H1 (cell line): ENCODE measurements around the gene GPNMB. TPM values are rescaled to one million over a fixed set of nuclear protein-coding genes. Genes with fewer than 3 reads are reported as not detected.

Experiments used
- CTCF ChIA-PET: fragments of 300-600 bp; sonication (Branson Sonifier 250); formaldehyde crosslinking; loops from one replicate; lab custom pipeline; 2021; ENCODE audit not compliant: partially characterized antibody; lab: Charles Lee
- POLR2A ChIA-PET: fragments of 300-600 bp; sonication (Branson Sonifier 250); formaldehyde crosslinking; loops from one replicate; lab custom pipeline; 2021; ENCODE audit warnings: inconsistent platforms; ENCODE audit not compliant: partially characterized antibody; lab: Charles Lee
- DNase-seq, 2 experiments: peaks; one replicate each; pipeline versions ENCODE4 v3.0.0 to v3.0.0-alpha.2; 2010 to 2022; ENCODE audit warnings: low spot score in 2 of 2, low read depth in 1 of 2, mixed read lengths in 1 of 2
- FAIRE-seq: peaks from 2 replicates; lab custom pipeline; 2011; peaks lifted over from hg19 to GRCh38; lab: Jason Lieb, UNC
- H2AFZ ChIP-seq: 2 replicates; pipeline ENCODE4 v1.8.1; 2012; ENCODE audit warnings: low read length, inconsistent platforms
- H2AK5ac ChIP-seq: 2 replicates; pipeline ENCODE4 v1.6.1; 2013; ENCODE audit warnings: low read depth, low read length
- H2BK120ac ChIP-seq: replicated peaks from 2 replicates; pipeline ENCODE3; 2013; ENCODE audit warnings: low read depth, low read length, inconsistent platforms
- H2BK12ac ChIP-seq: 2 replicates; pipeline ENCODE4 v1.6.1; 2013; ENCODE audit warnings: low read depth, low read length
- H2BK15ac ChIP-seq: 2 replicates; pipeline ENCODE4 v1.6.1; 2013; ENCODE audit warnings: low read length
- H2BK20ac ChIP-seq: 2 replicates; pipeline ENCODE4 v1.6.1; 2013; ENCODE audit warnings: low read length
- H2BK5ac ChIP-seq: 2 replicates; pipeline ENCODE4 v1.6.1; 2013; ENCODE audit warnings: low read depth, low read length
- H3K14ac ChIP-seq: 2 replicates; pipeline ENCODE4 v1.6.1; 2013; ENCODE audit warnings: inconsistent platforms; ENCODE audit not compliant: insufficient read length
- H3K18ac ChIP-seq: 2 replicates; pipeline ENCODE4 v1.6.1; 2013; ENCODE audit warnings: low read length; ENCODE audit errors: extremely low read depth
- H3K23ac ChIP-seq: 2 replicates; pipeline ENCODE4 v1.6.1; 2013; ENCODE audit warnings: inconsistent platforms; ENCODE audit not compliant: insufficient read length
- H3K23me2 ChIP-seq: 2 replicates; pipeline ENCODE4 v1.6.1; 2013; ENCODE audit warnings: low read depth, low read length
- H3K27ac ChIP-seq: 2 replicates; pipeline ENCODE4 v1.6.1; 2011; ENCODE audit warnings: low read depth, low read length, inconsistent platforms
- H3K27me3 ChIP-seq, 4 experiments: replicated peaks in 1 of 4; 1 replicate in 1 of 4; 2 replicates in 3 of 4; pipeline versions ENCODE4 v1.6.1 to v1.8.1; 2011 to 2013; ENCODE audit warnings: low read length in 3 of 4, mild to moderate bottlenecking in 3 of 4, inconsistent platforms in 2 of 4, mixed read lengths in 2 of 4, moderate library complexity in 1 of 4; ENCODE audit not compliant: control insufficient read depth in 3 of 4, insufficient read depth in 3 of 4; ENCODE audit errors: extremely low read depth in 1 of 4
- H3K36me3 ChIP-seq, 4 experiments: 2 replicates each; pipeline versions ENCODE4 v1.6.1 to v1.8.1; 2011 to 2013; ENCODE audit warnings: mild to moderate bottlenecking in 4 of 4, low read length in 3 of 4, moderate library complexity in 2 of 4, control low read depth in 1 of 4, inconsistent platforms in 1 of 4; ENCODE audit not compliant: insufficient read depth in 4 of 4, control insufficient read depth in 2 of 4
- H3K4ac ChIP-seq: replicated peaks from 2 replicates; pipeline ENCODE3; 2013; ENCODE audit warnings: low read length, low read depth, mixed read lengths, inconsistent platforms; ENCODE audit not compliant: insufficient read length
- H3K4me1 ChIP-seq, 4 experiments: replicated peaks in 1 of 4; 1 replicate in 1 of 4; 2 replicates in 3 of 4; pipeline versions ENCODE4 v1.6.1 to v1.8.1; 2011 to 2013; ENCODE audit warnings: low read length in 3 of 4, inconsistent platforms in 2 of 4, mixed read lengths in 1 of 4; ENCODE audit not compliant: insufficient read depth in 4 of 4, control insufficient read depth in 3 of 4
- H3K4me2 ChIP-seq, 2 experiments: 2 replicates each; pipeline versions ENCODE4 v1.6.1 to v1.8.1; 2011 to 2013; ENCODE audit warnings: low read depth in 2 of 2, low read length in 2 of 2, control low read depth in 1 of 2, inconsistent platforms in 1 of 2, mild to moderate bottlenecking in 1 of 2; ENCODE audit not compliant: insufficient read depth in 1 of 2
- H3K4me3 ChIP-seq, 4 experiments: fragments of 200-600, 300-600 bp in 1 of 4; sonication (generic), shearing (Covaris generic), sonication (Bioruptor Twin) in 1 of 4; 2 replicates each; pipeline versions ENCODE4 v1.5.1 to v1.8.1; 2011 to 2016; ENCODE audit warnings: low read length in 4 of 4, low read depth in 3 of 4, control low read depth in 2 of 4, inconsistent platforms in 2 of 4, mild to moderate bottlenecking in 2 of 4, mixed read lengths in 1 of 4, moderate library complexity in 1 of 4; ENCODE audit not compliant: insufficient read depth in 2 of 4; ENCODE audit errors: extremely low read depth in 1 of 4
- H3K56ac ChIP-seq: replicated peaks from 2 replicates; pipeline ENCODE3; 2013; ENCODE audit warnings: low read depth, mild to moderate bottlenecking, mixed read lengths, low read length, inconsistent platforms; ENCODE audit not compliant: insufficient read length
- H3K79me1 ChIP-seq: 2 replicates; pipeline ENCODE4 v1.6.1; 2013; ENCODE audit warnings: low read depth, low read length, control low read depth
- H3K79me2 ChIP-seq, 2 experiments: 2 replicates each; pipeline versions ENCODE4 v1.6.1 to v1.8.1; 2012 to 2013; ENCODE audit warnings: low read length in 2 of 2, mild to moderate bottlenecking in 2 of 2, inconsistent platforms in 1 of 2; ENCODE audit not compliant: insufficient read depth in 2 of 2, control insufficient read depth in 1 of 2
- H3K9ac ChIP-seq, 4 experiments: replicated peaks in 1 of 4; 1 replicate in 1 of 4; 2 replicates in 3 of 4; pipeline versions ENCODE4 v1.6.1 to v1.8.1; 2011 to 2013; ENCODE audit warnings: low read depth in 3 of 4, low read length in 3 of 4, control low read depth in 2 of 4, mild to moderate bottlenecking in 2 of 4, moderate library complexity in 2 of 4, inconsistent platforms in 1 of 4; ENCODE audit errors: extremely low read depth in 1 of 4
- H3K9me3 ChIP-seq, 2 experiments: 2 replicates each; pipeline versions ENCODE4 v1.6.1 to v1.8.1; 2012 to 2013; ENCODE audit warnings: mild to moderate bottlenecking in 2 of 2, moderate library complexity in 2 of 2, control low read depth in 1 of 2, inconsistent platforms in 1 of 2, low read depth in 1 of 2, low read length in 1 of 2, mixed read lengths in 1 of 2; ENCODE audit not compliant: insufficient read depth in 2 of 2
- H4K20me1 ChIP-seq, 2 experiments: replicated peaks in 1 of 2; 2 replicates each; pipeline versions ENCODE3 to v1.8.1; 2011 to 2013; ENCODE audit warnings: inconsistent platforms in 2 of 2, low read length in 2 of 2, mild to moderate bottlenecking in 1 of 2; ENCODE audit not compliant: insufficient read depth in 2 of 2, control insufficient read depth in 1 of 2
- H4K5ac ChIP-seq: 2 replicates; pipeline ENCODE4 v1.6.1; 2013; ENCODE audit warnings: low read length, low read depth, mixed read lengths, inconsistent platforms; ENCODE audit not compliant: insufficient read length
- H4K8ac ChIP-seq: 2 replicates; pipeline ENCODE4 v1.8.0; 2013; ENCODE audit warnings: mild to moderate bottlenecking, moderate library complexity, low read length, inconsistent platforms; ENCODE audit not compliant: insufficient read depth; ENCODE audit errors: extremely low read depth
- H4K91ac ChIP-seq: replicated peaks from 2 replicates; pipeline ENCODE3; 2013; ENCODE audit warnings: low read length, mixed read lengths, inconsistent platforms; ENCODE audit not compliant: insufficient read length
- GABPA ChIP-seq: IDR thresholded peaks from 2 replicates; pipeline ENCODE4 v1.6.1; 2011; ENCODE audit warnings: mild to moderate bottlenecking, low read length, moderate library complexity, borderline replicate concordance; ENCODE audit not compliant: insufficient read depth
- HDAC6 ChIP-seq: IDR thresholded peaks from one replicate; pipeline ENCODE4 v1.7.1; 2012; ENCODE audit warnings: low read depth, mild to moderate bottlenecking, inconsistent platforms, low read length, moderate library complexity
- NANOG ChIP-seq: IDR thresholded peaks from 2 replicates; pipeline ENCODE4 v1.6.1; 2011; ENCODE audit warnings: low read length, low read depth, mild to moderate bottlenecking, inconsistent platforms; ENCODE audit not compliant: insufficient read depth, poor library complexity, severe bottlenecking
- POLR2AphosphoS5 ChIP-seq: IDR thresholded peaks from 2 replicates; pipeline ENCODE4 v1.6.1; 2011; ENCODE audit warnings: low read depth, low read length
- YY1 ChIP-seq: IDR thresholded peaks from 2 replicates; pipeline ENCODE4 v1.6.1; 2011; ENCODE audit warnings: low read depth, mild to moderate bottlenecking, low read length
- WGBS, 2 experiments: shearing (Covaris generic) in 1 of 2; methylation state at CpG; one replicate each; pipeline versions ENCODE4 v1.1.6 to v1.1.7; 2013 to 2015; ENCODE audit warnings: low lambda C conversion rate in 2 of 2, mixed read lengths in 2 of 2, inconsistent platforms in 1 of 2, low coverage in 1 of 2, missing lambda C conversion rate in 1 of 2; ENCODE audit not compliant: insufficient replicate concordance in 2 of 2, insufficient coverage in 1 of 2, insufficient read length in 1 of 2; ENCODE audit errors: extremely low coverage in 1 of 2, missing lambda C conversion rate in 1 of 2; 5-methylcytosine and 5-hydroxymethylcytosine counted together
- polyA plus RNA-seq, 7 experiments: library from polyadenylated mRNA; depleted of rRNA in 3 of 7; stranded (reverse) in 5 of 7; unstranded in 2 of 7; fragments of >200 nt in 5 of 7; fragments of 200-250 nt in 2 of 7; gene quantifications; 1 replicate in 5 of 7; 2 replicates in 1 of 7; 4 replicates in 1 of 7; pipeline versions ENCODE4 v1.2.1 to v1.2.3, GENCODE V29; 2011 to 2013; ENCODE audit warnings: missing spikeins in 2 of 7, mixed read lengths in 2 of 7
- total RNA-seq: library from RNA; stranded (reverse); fragmentation: NEBNext Ultra II Directional; extraction: Animal tissue kit (Norgen Biotek cat#: 25700); gene quantifications from 2 replicates; pipeline ENCODE4 v1.2.1, GENCODE V29; 2021

Gene GPNMB
- total and polyA plus RNA-seq, 2 of the 8 experiments (the other 6 are each of a cell fraction or from before 2014, with no cell fraction given), result 1.1 to 1.4 TPM

DNA sequence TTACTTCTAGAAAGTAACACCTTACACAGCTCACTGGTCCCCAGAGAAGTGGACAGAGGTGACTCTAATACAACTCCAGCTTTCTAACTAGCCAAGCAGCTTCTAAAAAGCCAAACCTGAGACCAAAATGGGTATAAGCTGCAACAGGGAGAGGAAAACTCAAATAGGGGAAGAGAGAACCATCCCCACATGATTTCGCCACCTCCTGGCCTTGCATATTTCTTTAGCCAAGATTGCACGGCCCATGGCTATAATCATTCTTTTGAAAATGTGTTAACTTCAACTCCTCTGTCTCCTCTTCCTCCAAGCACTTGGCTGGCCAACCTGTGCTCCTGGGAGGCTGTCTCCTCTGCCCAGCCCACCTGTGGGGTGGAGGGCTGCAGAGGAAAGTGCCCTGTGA, 36.1 kb upstream of the GPNMB start:
- ChIA-PET CTCF (no interaction called here), POLR2A (no interaction called here)
- no peaks in the 10 kb centered on the region for H3K79me2 ChIP-seq
- H4K20me1 ChIP-seq, result no peaks in the 10 kb centered on the region
- no peak overlapping the region for H3K9ac ChIP-seq
- H2AK5ac ChIP-seq, result no peak overlapping the region
- H3K4ac ChIP-seq, result no peak overlapping the region
- no peak overlapping the region for H2BK15ac ChIP-seq
- no peak for FAIRE-seq
- H2BK120ac ChIP-seq, result no peak overlapping the region
- DNase-seq, result no peak
- H4K5ac ChIP-seq, result no peak overlapping the region
- H3K23ac ChIP-seq, result no peak overlapping the region
- H2BK20ac ChIP-seq, result no peak overlapping the region
- no peaks in the 10 kb centered on the region; a peak in 2 of 7 replicates for H3K27me3 ChIP-seq
- H2BK12ac ChIP-seq, result 0 out of 2 replicates have a peak overlapping the region, but pooled peaks have one; percentile 60
- H3K56ac ChIP-seq, result no peak overlapping the region
- no peaks in the 10 kb centered on the region for H3K79me1 ChIP-seq
- H3K4me1 ChIP-seq, result no peaks in the 10 kb centered on the region; a peak in 2 of 7 replicates
- no peak overlapping the region for H2BK5ac ChIP-seq
- no peaks in the 10 kb centered on the region for H3K23me2 ChIP-seq
- H3K4me3 ChIP-seq, result no peak overlapping the region
- H2AFZ ChIP-seq, result no peak overlapping the region
- H3K14ac ChIP-seq, result no peak overlapping the region
- no peaks in the 10 kb centered on the region for H3K36me3 ChIP-seq
- no peak overlapping the region for H4K91ac ChIP-seq
- H4K8ac ChIP-seq, result no peak overlapping the region
- no peak overlapping the region for H3K18ac ChIP-seq
- no peak overlapping the region for H3K27ac ChIP-seq
- 90% methylated on average over 2 of the region's 2 CpGs; no CpG with 5 or more reads in 1 of the 2 experiments for WGBS, 2 experiments
- H3K4me2 ChIP-seq, result no peak overlapping the region
- H3K9me3 ChIP-seq, result no peaks in the 10 kb centered on the region
- TF ChIP-seq GABPA (no peak), HDAC6 (no peak), YY1 (no peak), NANOG (no peak), POLR2AphosphoS5 (no peak)
